Measurements from ENCODE around the gene ACOT9. TPM values are rescaled to one million over a fixed set of nuclear protein-coding genes. Genes with fewer than 3 reads are reported as not detected.
"Not testable (repeated sequence)": the region's sequence is repeated elsewhere in the genome, so short reads cannot be mapped to it uniquely, and the experiment has no call there.

ACOT9 gene
- total and polyA plus RNA-seq, 3 experiments from 2014 or later, result 29.4 to 33.9 (median 31.1) TPM

GRCh38 chrX:23662187-23662586, 80.9 kb downstream of the ACOT9 start:
- H3K27ac Mint-ChIP-seq, result peak overlapping the region in 4 of 8 donors; percentile 0 to 43 (median 18)
- ChIA-PET CTCF (no interaction called here), POLR2A (no interaction called here)
- H3K36me3 Mint-ChIP-seq, result peaks cover 0 to 2% (median 0%) of the 10 kb centered on the region in 3 donors
- Histone ChIP-seq H3K36me3 (ENCODE audit: insufficient read depth, low read length) (no peaks in the 10 kb centered on the region), H3K27me3 (ENCODE audit: insufficient read depth, low read length, poor library complexity, severe bottlenecking) (no peaks in the 10 kb centered on the region), H3K27ac (ENCODE audit: low read depth, low read length) (no peak overlapping the region), H3K4me1 (ENCODE audit: insufficient read depth, low read length) (peaks cover 8% of the 10 kb centered on the region), H3K9me3 (ENCODE audit: low read length) (no peaks in the 10 kb centered on the region), H3K4me3 (ENCODE audit: low read length) (no peak overlapping the region)
- peak in 2 of 5 donors; percentile 12 to 21 for DNase-seq
- H3K27me3 Mint-ChIP-seq, result peaks cover 0 to 1% of the 10 kb centered on the region in 2 donors
- H3K4me3 Mint-ChIP-seq, result peak overlapping the region in 5 of 7 donors; percentile 1 to 60 (median 9)
- H3K9me3 Mint-ChIP-seq, result peaks cover 0 to 3% (median 0%) of the 10 kb centered on the region in 5 donors
- H3K4me1 Mint-ChIP-seq, result peaks cover 19 to 26% (median 23%) of the 10 kb centered on the region in 3 donors

- Histone ChIP-seq H3K4me1 (ENCODE audit: insufficient read depth, low read length) (peaks cover 8% of the 10 kb centered on the region), H3K9me3 (ENCODE audit: low read length) (no peaks in the 10 kb centered on the region), H3K36me3 (ENCODE audit: insufficient read depth, low read length) (no peaks in the 10 kb centered on the region), H3K4me3 (ENCODE audit: low read length) (no peak overlapping the region), H3K27ac (ENCODE audit: low read depth, low read length) (no peak overlapping the region), H3K27me3 (ENCODE audit: insufficient read depth, low read length, poor library complexity, severe bottlenecking) (no peaks in the 10 kb centered on the region)
- POLR2A ChIA-PET, result no interaction called here
- DNase-seq, result no peak
- Mint-ChIP-seq H3K36me3 (no peaks in the 10 kb centered on the region), H3K4me1 (peaks cover 19 to 24% (median 22%) of the 10 kb centered on the region in 3 donors), H3K9me3 (peaks cover 0 to 3% (median 0%) of the 10 kb centered on the region in 5 donors), H3K27me3 (peaks cover 0 to 2% of the 10 kb centered on the region in 2 donors), H3K4me3 (peak overlapping the region in 1 of 7 donors; percentile 6), H3K27ac (peak overlapping the region in 2 of 8 donors; percentile 1 to 27)
- CTCF ChIA-PET, result no interaction called here
These were observed 81.4 kb downstream of the ACOT9 start for GRCh38 chrX:23661671-23662070.

- DNase-seq, result no peak
- Histone ChIP-seq H3K27ac (ENCODE audit: low read depth, low read length) (no peak overlapping the region), H3K9me3 (ENCODE audit: low read length) (no peaks in the 10 kb centered on the region), H3K36me3 (ENCODE audit: insufficient read depth, low read length) (no peaks in the 10 kb centered on the region), H3K4me3 (ENCODE audit: low read length) (no peak overlapping the region), H3K27me3 (ENCODE audit: insufficient read depth, low read length, poor library complexity, severe bottlenecking) (no peaks in the 10 kb centered on the region), H3K4me1 (ENCODE audit: insufficient read depth, low read length) (peaks cover 8% of the 10 kb centered on the region)
- H3K36me3 Mint-ChIP-seq, result no peaks in the 10 kb centered on the region
- peaks cover 0 to 4% of the 10 kb centered on the region in 2 donors for H3K27me3 Mint-ChIP-seq
- POLR2A ChIA-PET, result no interaction called here
- H3K4me3 Mint-ChIP-seq, result no peak overlapping the region
- H3K4me1 Mint-ChIP-seq, result peaks cover 16 to 19% (median 19%) of the 10 kb centered on the region in 3 donors
- H3K9me3 Mint-ChIP-seq, result peaks cover 0 to 3% (median 0%) of the 10 kb centered on the region in 5 donors
- CTCF ChIA-PET, result no interaction called here
- H3K27ac Mint-ChIP-seq, result peak overlapping the region in 1 of 8 donors; percentile 55
These were observed 82.3 kb downstream of the ACOT9 start for GRCh38 chrX:23660766-23661132.

- POLR2A ChIA-PET; H3K36me3 ChIP-seq (ENCODE audit: insufficient read depth, low read length); H3K4me3 ChIP-seq (ENCODE audit: low read length); CTCF ChIA-PET; H3K27me3 Mint-ChIP-seq; H3K27ac Mint-ChIP-seq; DNase-seq; H3K9me3 Mint-ChIP-seq; H3K36me3 Mint-ChIP-seq; H3K27me3 ChIP-seq (ENCODE audit: insufficient read depth, low read length, poor library complexity, severe bottlenecking); H3K4me3 Mint-ChIP-seq; H3K9me3 ChIP-seq (ENCODE audit: low read length); H3K27ac ChIP-seq (ENCODE audit: low read depth, low read length); H3K4me1 ChIP-seq (ENCODE audit: insufficient read depth, low read length): not testable (repeated sequence)
- peaks cover 15 to 19% (median 19%) of the 10 kb centered on the region in 3 donors for H3K4me1 Mint-ChIP-seq
These were observed 82.9 kb downstream of the ACOT9 start for GRCh38 chrX:23660083-23660765.

- H3K9me3 Mint-ChIP-seq, result peaks cover 0 to 3% (median 0%) of the 10 kb centered on the region in 5 donors
- peaks cover 0 to 4% of the 10 kb centered on the region in 2 donors for H3K27me3 Mint-ChIP-seq
- Histone ChIP-seq H3K4me3 (ENCODE audit: low read length) (no peak overlapping the region), H3K36me3 (ENCODE audit: insufficient read depth, low read length) (no peaks in the 10 kb centered on the region), H3K9me3 (ENCODE audit: low read length) (no peaks in the 10 kb centered on the region), H3K27ac (ENCODE audit: low read depth, low read length) (no peak overlapping the region), H3K27me3 (ENCODE audit: insufficient read depth, low read length, poor library complexity, severe bottlenecking) (no peaks in the 10 kb centered on the region), H3K4me1 (ENCODE audit: insufficient read depth, low read length) (peaks cover 8% of the 10 kb centered on the region)
- DNase-seq, result no peak
- no peak overlapping the region for H3K4me3 Mint-ChIP-seq
- H3K4me1 Mint-ChIP-seq, result peaks cover 15 to 19% (median 19%) of the 10 kb centered on the region in 3 donors
- H3K27ac Mint-ChIP-seq, result peak overlapping the region in 2 of 8 donors; percentile 0 to 17
- POLR2A ChIA-PET, result no interaction called here
- H3K36me3 Mint-ChIP-seq, result no peaks in the 10 kb centered on the region
- CTCF ChIA-PET, result no interaction called here
These were observed 83.7 kb downstream of the ACOT9 start for GRCh38 chrX:23659339-23659738.

- Mint-ChIP-seq H3K27ac (no peak overlapping the region), H3K36me3 (no peaks in the 10 kb centered on the region), H3K4me1 (peaks cover 4 to 7% (median 5%) of the 10 kb centered on the region in 3 donors), H3K4me3 (no peak overlapping the region), H3K27me3 (peaks cover 9 to 14% of the 10 kb centered on the region in 2 donors), H3K9me3 (peaks cover 0 to 3% (median 0%) of the 10 kb centered on the region in 5 donors)
- H3K4me3 ChIP-seq (ENCODE audit: low read length), result no peak overlapping the region
- H3K9me3 ChIP-seq (ENCODE audit: low read length), result no peaks in the 10 kb centered on the region
- ChIA-PET POLR2A (no interaction called here), CTCF (no interaction called here)
- H3K27me3 ChIP-seq (ENCODE audit: insufficient read depth, low read length, poor library complexity, severe bottlenecking), result no peaks in the 10 kb centered on the region
- no peaks in the 10 kb centered on the region for H3K36me3 ChIP-seq (ENCODE audit: insufficient read depth, low read length)
- no peak overlapping the region for H3K27ac ChIP-seq (ENCODE audit: low read depth, low read length)
- DNase-seq, result no peak
- no peaks in the 10 kb centered on the region for H3K4me1 ChIP-seq (ENCODE audit: insufficient read depth, low read length)
These were observed 86.4 kb downstream of the ACOT9 start for GRCh38 chrX:23656684-23657083.

- CTCF ChIA-PET, result no interaction called here
- H3K4me3 Mint-ChIP-seq, result no peak overlapping the region
- H3K27ac ChIP-seq (ENCODE audit: low read depth, low read length), result no peak overlapping the region
These were observed 87.0 kb downstream of the ACOT9 start for GRCh38 chrX:23656091-23656490.

More at GRCh38 chrX:23656091-23656490, 87.0 kb downstream of the ACOT9 start:
- Histone ChIP-seq H3K36me3 (ENCODE audit: insufficient read depth, low read length) (no peaks in the 10 kb centered on the region), H3K27me3 (ENCODE audit: insufficient read depth, low read length, poor library complexity, severe bottlenecking) (no peaks in the 10 kb centered on the region), H3K4me1 (ENCODE audit: insufficient read depth, low read length) (no peaks in the 10 kb centered on the region), H3K9me3 (ENCODE audit: low read length) (no peaks in the 10 kb centered on the region), H3K4me3 (ENCODE audit: low read length) (no peak overlapping the region)
- H3K36me3 Mint-ChIP-seq, result no peaks in the 10 kb centered on the region
- peaks cover 0 to 3% (median 0%) of the 10 kb centered on the region in 5 donors for H3K9me3 Mint-ChIP-seq
- peaks cover 0 to 2% (median 0%) of the 10 kb centered on the region in 3 donors for H3K4me1 Mint-ChIP-seq
- no peak overlapping the region for H3K27ac Mint-ChIP-seq
- H3K27me3 Mint-ChIP-seq, result peaks cover 10 to 15% of the 10 kb centered on the region in 2 donors
- no peak for DNase-seq
- POLR2A ChIA-PET, result no interaction called here

Data from CD8-positive, alpha-beta memory T cell (primary cell).